Tibial artery (tissue), 4 donors: ENCODE data around the gene CTDNEP1.
"Not testable (repeated sequence)": the region's sequence is repeated elsewhere in the genome, so short reads cannot be mapped to it uniquely, and the experiment has no call there.

ENCODE experiments used
- DNase-seq, 2 donors: peaks; one replicate each; pipeline ENCODE4 v3.0.0-alpha.2; 2019
- H3K27ac ChIP-seq, 2 donors: fragments of 200-600 bp; sonication (generic) in 1 of 2; 1 replicate in 1 of 2; 2 replicates in 1 of 2; pipeline ENCODE4 v1.5.1; 2018 to 2019; ENCODE audit warnings: mild to moderate bottlenecking in 1 of 2
- H3K27me3 ChIP-seq, 2 donors: fragments of 200-600 bp; sonication (generic) in 1 of 2; one replicate each; pipeline versions ENCODE4 v1.5.1 to v1.6.0; 2016 to 2019
- H3K36me3 ChIP-seq, 3 donors: fragments of 200-600 bp; sonication (generic) in 2 of 3; one replicate each; pipeline ENCODE4 v1.5.1; 2016 to 2019; ENCODE audit warnings: mild to moderate bottlenecking in 2 of 3
- H3K4me1 ChIP-seq, 4 donors: fragments of 200-600 bp; sonication (generic) in 2 of 4; 1 replicate in 3 of 4; 2 replicates in 1 of 4; pipeline ENCODE4 v1.5.1; 2016 to 2019
- H3K4me3 ChIP-seq, 2 donors: fragments of 200-600 bp; sonication (generic) in 1 of 2; 1 replicate in 1 of 2; 2 replicates in 1 of 2; pipeline ENCODE4 v1.5.1; 2018 to 2019; ENCODE audit warnings: mild to moderate bottlenecking in 2 of 2
- H3K9me3 ChIP-seq, 3 donors: fragments of 200-600 bp; sonication (generic) in 1 of 3; one replicate each; pipeline ENCODE4 v1.5.1; 2016 to 2019
- intact Hi-C: fragments of 100-400 bp; cut with DNase I; formaldehyde crosslinking; loops from one replicate; pipeline ENCODE4 v1.15.0; 2023; ENCODE audit warnings: low total_unique reads
- TF ChIP-seq, protein P1 (sequence below), 2 experiments: fragments of 200-600 bp in 1 of 2; fragments of 450-650 bp in 1 of 2; IDR thresholded peaks; one replicate each; pipeline ENCODE4 v1.5.1; 2017 to 2019; ENCODE audit warnings: antibody characterized with exemption in 2 of 2, mild to moderate bottlenecking in 1 of 2, moderate library complexity in 1 of 2

Gene CTDNEP1

GRCh38 chr17:7249214-7249613, 2.3 kb downstream of the CTDNEP1 start:
- intact Hi-C loops: no loop called here
- TF ChIP-seq, protein P1, sequence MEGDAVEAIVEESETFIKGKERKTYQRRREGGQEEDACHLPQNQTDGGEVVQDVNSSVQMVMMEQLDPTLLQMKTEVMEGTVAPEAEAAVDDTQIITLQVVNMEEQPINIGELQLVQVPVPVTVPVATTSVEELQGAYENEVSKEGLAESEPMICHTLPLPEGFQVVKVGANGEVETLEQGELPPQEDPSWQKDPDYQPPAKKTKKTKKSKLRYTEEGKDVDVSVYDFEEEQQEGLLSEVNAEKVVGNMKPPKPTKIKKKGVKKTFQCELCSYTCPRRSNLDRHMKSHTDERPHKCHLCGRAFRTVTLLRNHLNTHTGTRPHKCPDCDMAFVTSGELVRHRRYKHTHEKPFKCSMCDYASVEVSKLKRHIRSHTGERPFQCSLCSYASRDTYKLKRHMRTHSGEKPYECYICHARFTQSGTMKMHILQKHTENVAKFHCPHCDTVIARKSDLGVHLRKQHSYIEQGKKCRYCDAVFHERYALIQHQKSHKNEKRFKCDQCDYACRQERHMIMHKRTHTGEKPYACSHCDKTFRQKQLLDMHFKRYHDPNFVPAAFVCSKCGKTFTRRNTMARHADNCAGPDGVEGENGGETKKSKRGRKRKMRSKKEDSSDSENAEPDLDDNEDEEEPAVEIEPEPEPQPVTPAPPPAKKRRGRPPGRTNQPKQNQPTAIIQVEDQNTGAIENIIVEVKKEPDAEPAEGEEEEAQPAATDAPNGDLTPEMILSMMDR (IDR thresholded peaks at IDR 0.05): no peak
- Histone ChIP-seq H3K27me3 (no peaks in the 10 kb centered on the region), H3K4me1 (peaks cover 0 to 40% (median 32%) of the 10 kb centered on the region in 4 donors), H3K4me3 (no peak overlapping the region), H3K36me3 (peaks cover 13 to 30% (median 29%) of the 10 kb centered on the region in 3 donors), H3K9me3 (no peaks in the 10 kb centered on the region), H3K27ac (no peak overlapping the region)
- DNase-seq: no peak

DNA sequence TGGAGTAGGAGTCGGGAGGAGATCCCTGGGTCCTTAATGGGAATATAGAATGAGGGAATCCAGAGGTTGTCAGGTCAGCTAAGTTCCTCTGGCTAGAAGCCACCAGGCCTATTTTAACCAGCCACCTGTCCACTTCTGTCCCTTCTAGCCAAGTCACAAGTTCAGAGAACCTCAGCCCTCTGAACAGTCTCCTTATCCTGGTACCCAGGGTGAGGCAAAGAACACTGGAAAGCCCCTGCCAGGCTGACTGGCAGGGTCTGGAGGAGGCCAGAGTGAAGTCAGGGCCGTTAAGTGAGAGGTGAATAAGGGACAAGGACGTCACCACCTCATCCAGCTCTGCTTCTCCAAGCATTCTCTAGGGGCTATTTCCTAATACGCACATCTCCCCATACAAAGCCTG, 2.7 kb downstream of the CTDNEP1 start:
- no peaks in the 10 kb centered on the region for H3K27me3 ChIP-seq
- H3K36me3 ChIP-seq: peaks cover 13 to 33% (median 32%) of the 10 kb centered on the region in 3 donors
- TF ChIP-seq, protein P1 (IDR thresholded peaks at IDR 0.05): no peak
- no peaks in the 10 kb centered on the region for H3K9me3 ChIP-seq
- peaks cover 0 to 43% (median 33%) of the 10 kb centered on the region in 4 donors for H3K4me1 ChIP-seq
- no peak overlapping the region for H3K4me3 ChIP-seq
- H3K27ac ChIP-seq: no peak overlapping the region
- DNase-seq: no peak
- intact Hi-C loops: no loop called here

- H3K4me1 ChIP-seq: peaks cover 0 to 40% (median 28%) of the 10 kb centered on the region in 4 donors
- peaks cover 13 to 34% (median 33%) of the 10 kb centered on the region in 3 donors for H3K36me3 ChIP-seq
- no peak overlapping the region for H3K4me3 ChIP-seq
- no peaks in the 10 kb centered on the region for H3K27me3 ChIP-seq
- H3K27ac ChIP-seq: no peak overlapping the region
- no peaks in the 10 kb centered on the region for H3K9me3 ChIP-seq
- TF ChIP-seq, protein P1 (IDR thresholded peaks at IDR 0.05): no peak
- intact Hi-C loops: no loop called here
- DNase-seq: no peak
These were observed 4.8 kb downstream of the CTDNEP1 start for GRCh38 chr17:7246779-7247178.

GRCh38 chr17:7243838-7244237, 7.7 kb downstream of the CTDNEP1 start:
- H3K9me3 ChIP-seq, H3K4me3 ChIP-seq, H3K27me3 ChIP-seq, intact Hi-C loops, DNase-seq: not testable (repeated sequence)
- Histone ChIP-seq H3K27ac (peak overlapping the region; percentile 95 to 97), H3K36me3 (peaks cover 25 to 46% (median 45%) of the 10 kb centered on the region in 3 donors), H3K4me1 (peaks cover 0 to 36% (median 27%) of the 10 kb centered on the region in 4 donors)

- H3K27me3 ChIP-seq: no peaks in the 10 kb centered on the region
- intact Hi-C loops: no loop called here
- H3K27ac ChIP-seq: peak overlapping the region; percentile 95 to 97
- H3K36me3 ChIP-seq: peaks cover 25 to 46% (median 45%) of the 10 kb centered on the region in 3 donors
- peak overlapping the region; percentile 73 to 77 for H3K4me3 ChIP-seq
- peaks cover 0 to 32% (median 25%) of the 10 kb centered on the region in 4 donors for H3K4me1 ChIP-seq
- no peaks in the 10 kb centered on the region for H3K9me3 ChIP-seq
- TF ChIP-seq, protein P1 (IDR thresholded peaks at IDR 0.05): no peak
- DNase-seq: no peak
These were observed 8.1 kb downstream of the CTDNEP1 start for GRCh38 chr17:7243453-7243729.

DNA sequence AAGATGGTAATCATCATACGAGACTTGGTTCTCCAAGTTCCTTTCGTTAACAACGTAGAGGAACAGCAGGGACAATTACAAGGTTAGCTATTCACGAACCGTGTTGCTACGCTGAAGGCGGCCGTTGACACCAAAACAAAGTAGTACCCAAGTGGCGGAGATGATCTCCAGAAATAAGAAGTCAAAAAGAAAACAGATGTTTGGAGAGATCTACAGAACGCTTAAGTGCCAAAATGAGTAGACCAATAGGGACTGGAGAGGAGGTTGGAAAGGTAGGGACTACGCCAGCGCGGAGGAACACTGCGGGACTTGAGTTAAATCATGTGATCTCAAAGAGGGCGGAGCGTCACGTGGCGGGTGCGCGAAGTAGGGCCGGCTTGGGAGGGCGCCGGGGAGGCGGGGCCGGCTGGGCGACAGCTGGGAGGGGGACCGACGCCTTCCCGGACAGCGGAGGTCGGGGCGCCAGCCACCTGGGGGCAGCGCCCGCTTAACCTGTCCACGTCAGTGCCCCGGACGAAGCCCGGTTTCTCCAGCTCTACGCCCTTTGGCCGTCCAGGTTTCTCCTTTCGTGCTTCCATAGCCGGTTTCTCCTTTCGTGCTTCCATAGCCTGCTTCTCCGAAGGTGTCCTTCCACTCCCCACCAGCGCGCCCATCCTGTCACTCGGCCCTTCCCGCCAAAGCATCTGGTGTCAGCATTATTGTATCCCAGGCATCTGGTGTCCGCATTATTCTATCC, 8.6 kb downstream of the CTDNEP1 start:
- intact Hi-C loops: no loop called here

More for the DNA sequence above, 8.6 kb downstream of the CTDNEP1 start:
- DNase-seq: peak; percentile 95 to 97
- Histone ChIP-seq H3K36me3 (peaks cover 25 to 46% (median 45%) of the 10 kb centered on the region in 3 donors), H3K27ac (peak overlapping the region; percentile 95 to 97), H3K27me3 (no peaks in the 10 kb centered on the region), H3K9me3 (no peaks in the 10 kb centered on the region), H3K4me3 (peak overlapping the region; percentile 73 to 77), H3K4me1 (peaks cover 0 to 32% (median 23%) of the 10 kb centered on the region in 4 donors)
- TF ChIP-seq, protein P1 (IDR thresholded peaks at IDR 0.05): peak in 1 of 2 experiments; percentile 13
